ENCODE data around the gene PSMD7.
A peak's percentile ranks its signal among the peaks of the same experiment; 100 is the strongest.

Gene PSMD7

DNA sequence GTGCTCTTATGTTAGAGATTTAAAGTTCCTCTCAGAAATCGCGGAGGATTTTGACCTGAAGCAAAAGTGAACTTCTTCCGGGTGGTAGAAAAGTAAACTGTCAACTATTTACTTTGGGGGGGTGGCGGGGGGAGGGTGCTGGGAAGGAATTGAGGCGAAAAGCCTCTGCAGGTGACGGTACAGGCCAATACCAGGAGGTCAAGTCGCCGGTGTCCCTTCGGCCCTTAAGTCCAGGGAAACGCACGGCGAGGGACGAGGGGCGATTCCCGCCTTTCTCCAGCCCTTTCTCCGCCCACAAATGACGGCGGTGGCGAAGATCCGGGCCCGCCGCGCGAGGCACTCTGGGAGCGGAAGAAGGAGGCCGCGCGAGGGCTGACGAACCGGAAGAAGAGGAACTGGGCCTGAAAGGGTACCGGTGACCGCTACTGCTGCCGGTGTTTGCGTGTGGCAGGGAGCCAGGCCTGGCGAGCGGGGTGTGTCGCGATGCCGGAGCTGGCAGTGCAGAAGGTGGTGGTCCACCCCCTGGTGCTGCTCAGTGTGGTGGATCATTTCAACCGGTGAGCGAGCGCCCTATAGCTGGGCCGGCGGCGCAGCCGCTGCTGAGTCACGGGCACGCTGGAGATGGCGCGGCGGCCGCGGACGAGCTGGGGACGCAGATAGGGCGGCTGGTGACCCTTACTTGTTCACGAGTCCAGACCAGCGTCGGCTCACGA lies at the start of gene PSMD7:
TSS of gene PSMD7 (plus strand) at position 383 of the 713 bp plus-strand sequence. CDS start at position 484, 101 bp downstream.
- Histone ChIP-seq H3K9me3 (ENCODE audit: insufficient read depth, low read length) (peaks cover 9% of the 10 kb centered on the region), H3K4me1 (ENCODE audit: insufficient read depth, insufficient read length) (peaks cover 3% of the 10 kb centered on the region), H3K4me3 (ENCODE audit: insufficient read length, low read depth) (peak within 1 kb of the TSS; percentile 99), H3K27me3 (ENCODE audit: insufficient read depth, insufficient read length) (no peaks in the 10 kb centered on the region), H3K9ac (ENCODE audit: insufficient read length, low read depth) (peak within 1 kb of the TSS; percentile 99), H3K36me3 (ENCODE audit: insufficient read depth, insufficient read length, low read length) (peaks cover 40% of the 10 kb centered on the region)
- peak; percentile 82 for DNase-seq (ENCODE audit: low read depth, low spot score)
- TF ChIP-seq ZNF274 (IDR thresholded peaks at IDR 0.05; ENCODE audit: low read depth, low read length) = no peak
- TF ChIP-seq YY1 (IDR thresholded peaks at IDR 0.05; ENCODE audit: insufficient read depth, insufficient read length) = no peak
- no peak for TF ChIP-seq SUZ12 (IDR thresholded peaks at IDR 0.05; ENCODE audit: extremely low read depth, insufficient read depth, insufficient read length)

GRCh38 chr16:74249254-74249653 lies 47.4 kb upstream of the PSMD7 start:
- no peak overlapping the region for H3K9ac ChIP-seq (ENCODE audit: insufficient read length, low read depth)
- TF ChIP-seq SUZ12 (IDR thresholded peaks at IDR 0.05; ENCODE audit: extremely low read depth, insufficient read depth, insufficient read length) = no peak
- TF ChIP-seq YY1 (IDR thresholded peaks at IDR 0.05; ENCODE audit: insufficient read depth, insufficient read length) = no peak
- TF ChIP-seq ZNF274 (IDR thresholded peaks at IDR 0.05; ENCODE audit: low read depth, low read length) = no peak
- DNase-seq (ENCODE audit: low read depth, low spot score) = no peak
- H3K36me3 ChIP-seq (ENCODE audit: insufficient read depth, insufficient read length, low read length) = no peaks in the 10 kb centered on the region
- H3K9me3 ChIP-seq (ENCODE audit: insufficient read depth, low read length) = no peaks in the 10 kb centered on the region
- no peaks in the 10 kb centered on the region for H3K4me1 ChIP-seq (ENCODE audit: insufficient read depth, insufficient read length)
- no peaks in the 10 kb centered on the region for H3K27me3 ChIP-seq (ENCODE audit: insufficient read depth, insufficient read length)
- no peak overlapping the region for H3K4me3 ChIP-seq (ENCODE audit: insufficient read length, low read depth)

GRCh38 chr16:74249846-74250245 lies 46.8 kb upstream of the PSMD7 start:
- H3K4me3 ChIP-seq (ENCODE audit: insufficient read length, low read depth) = no peak overlapping the region
- TF ChIP-seq SUZ12 (IDR thresholded peaks at IDR 0.05; ENCODE audit: extremely low read depth, insufficient read depth, insufficient read length) = no peak
- TF ChIP-seq YY1 (IDR thresholded peaks at IDR 0.05; ENCODE audit: insufficient read depth, insufficient read length) = no peak
- TF ChIP-seq ZNF274 (IDR thresholded peaks at IDR 0.05; ENCODE audit: low read depth, low read length) = no peak
- H3K4me1 ChIP-seq (ENCODE audit: insufficient read depth, insufficient read length) = no peaks in the 10 kb centered on the region
- H3K36me3 ChIP-seq (ENCODE audit: insufficient read depth, insufficient read length, low read length) = no peaks in the 10 kb centered on the region
- no peak for DNase-seq (ENCODE audit: low read depth, low spot score)
- H3K27me3 ChIP-seq (ENCODE audit: insufficient read depth, insufficient read length) = no peaks in the 10 kb centered on the region
- H3K9me3 ChIP-seq (ENCODE audit: insufficient read depth, low read length) = no peaks in the 10 kb centered on the region
- no peak overlapping the region for H3K9ac ChIP-seq (ENCODE audit: insufficient read length, low read depth)

- Histone ChIP-seq H3K9ac (ENCODE audit: insufficient read length, low read depth) (no peak overlapping the region), H3K4me3 (ENCODE audit: insufficient read length, low read depth) (no peak overlapping the region), H3K36me3 (ENCODE audit: insufficient read depth, insufficient read length, low read length) (no peaks in the 10 kb centered on the region), H3K9me3 (ENCODE audit: insufficient read depth, low read length) (no peaks in the 10 kb centered on the region), H3K4me1 (ENCODE audit: insufficient read depth, insufficient read length) (no peaks in the 10 kb centered on the region), H3K27me3 (ENCODE audit: insufficient read depth, insufficient read length) (no peaks in the 10 kb centered on the region)
- DNase-seq (ENCODE audit: low read depth, low spot score) = no peak
- TF ChIP-seq SUZ12 (IDR thresholded peaks at IDR 0.05; ENCODE audit: extremely low read depth, insufficient read depth, insufficient read length) (no peak), ZNF274 (IDR thresholded peaks at IDR 0.05; ENCODE audit: low read depth, low read length) (no peak), YY1 (IDR thresholded peaks at IDR 0.05; ENCODE audit: insufficient read depth, insufficient read length) (no peak)
Observed at GRCh38 chr16:74252329-74252728, 44.3 kb upstream of the PSMD7 start.

GRCh38 chr16:74253161-74253938 lies 43.3 kb upstream of the PSMD7 start:
- H3K4me1 ChIP-seq (ENCODE audit: insufficient read depth, insufficient read length) = no peaks in the 10 kb centered on the region

GRCh38 chr16:74257061-74257460 lies 39.6 kb upstream of the PSMD7 start:
- Histone ChIP-seq H3K9ac (ENCODE audit: insufficient read length, low read depth) (no peak overlapping the region), H3K36me3 (ENCODE audit: insufficient read depth, insufficient read length, low read length) (no peaks in the 10 kb centered on the region), H3K4me1 (ENCODE audit: insufficient read depth, insufficient read length) (no peaks in the 10 kb centered on the region), H3K9me3 (ENCODE audit: insufficient read depth, low read length) (no peaks in the 10 kb centered on the region), H3K27me3 (ENCODE audit: insufficient read depth, insufficient read length) (no peaks in the 10 kb centered on the region), H3K4me3 (ENCODE audit: insufficient read length, low read depth) (no peak overlapping the region)
- DNase-seq (ENCODE audit: low read depth, low spot score) = no peak
- TF ChIP-seq YY1 (IDR thresholded peaks at IDR 0.05; ENCODE audit: insufficient read depth, insufficient read length) (no peak), SUZ12 (IDR thresholded peaks at IDR 0.05; ENCODE audit: extremely low read depth, insufficient read depth, insufficient read length) (no peak), ZNF274 (IDR thresholded peaks at IDR 0.05; ENCODE audit: low read depth, low read length) (no peak)

More at GRCh38 chr16:74253161-74253938, 43.3 kb upstream of the PSMD7 start:
- Histone ChIP-seq H3K27me3 (ENCODE audit: insufficient read depth, insufficient read length) (no peaks in the 10 kb centered on the region), H3K4me3 (ENCODE audit: insufficient read length, low read depth) (no peak overlapping the region), H3K9me3 (ENCODE audit: insufficient read depth, low read length) (no peaks in the 10 kb centered on the region), H3K9ac (ENCODE audit: insufficient read length, low read depth) (no peak overlapping the region), H3K36me3 (ENCODE audit: insufficient read depth, insufficient read length, low read length) (no peaks in the 10 kb centered on the region)
- TF ChIP-seq YY1 (IDR thresholded peaks at IDR 0.05; ENCODE audit: insufficient read depth, insufficient read length) (no peak), SUZ12 (IDR thresholded peaks at IDR 0.05; ENCODE audit: extremely low read depth, insufficient read depth, insufficient read length) (no peak), ZNF274 (IDR thresholded peaks at IDR 0.05; ENCODE audit: low read depth, low read length) (no peak)
- DNase-seq (ENCODE audit: low read depth, low spot score) = no peak

GRCh38 chr16:74261068-74261467 lies 35.5 kb upstream of the PSMD7 start:
- H3K9me3 ChIP-seq (ENCODE audit: insufficient read depth, low read length) = no peaks in the 10 kb centered on the region
- DNase-seq (ENCODE audit: low read depth, low spot score) = no peak
- no peaks in the 10 kb centered on the region for H3K27me3 ChIP-seq (ENCODE audit: insufficient read depth, insufficient read length)
- no peak overlapping the region for H3K9ac ChIP-seq (ENCODE audit: insufficient read length, low read depth)
- H3K4me1 ChIP-seq (ENCODE audit: insufficient read depth, insufficient read length) = no peaks in the 10 kb centered on the region
- no peak overlapping the region for H3K4me3 ChIP-seq (ENCODE audit: insufficient read length, low read depth)
- TF ChIP-seq ZNF274 (IDR thresholded peaks at IDR 0.05; ENCODE audit: low read depth, low read length) (no peak), SUZ12 (IDR thresholded peaks at IDR 0.05; ENCODE audit: extremely low read depth, insufficient read depth, insufficient read length) (no peak), YY1 (IDR thresholded peaks at IDR 0.05; ENCODE audit: insufficient read depth, insufficient read length) (no peak)
- no peaks in the 10 kb centered on the region for H3K36me3 ChIP-seq (ENCODE audit: insufficient read depth, insufficient read length, low read length)
